Panc1 (cell line): ENCODE results near the gene TDO2. TPM values are rescaled to one million over a fixed set of nuclear protein-coding genes. Genes with fewer than 3 reads are reported as not detected.

Experiments used
- ATAC-seq: fragments of 200-7000 bp; cut with Tn5 transposase; 2 replicates; pipeline ENCODE4 v1.9.1; 2020; ENCODE audit warnings: mild to moderate bottlenecking, moderate library complexity
- BruUV-seq: library from RNA; stranded (reverse); fragments of 400-500 nt; replicated peaks from 2 replicates; lab custom pipeline; 2021; lab: Mats Ljungman, UMichigan
- CTCF ChIA-PET: fragments of 300-600 bp; sonication (Branson Sonifier 250); formaldehyde crosslinking; loops from one replicate; lab custom pipeline; 2022; ENCODE audit warnings: antibody characterized with exemption; lab: Charles Lee
- POLR2A ChIA-PET: fragments of 300-600 bp; sonication (Branson Sonifier 250); formaldehyde crosslinking; loops from one replicate; lab custom pipeline; 2022; ENCODE audit warnings: antibody characterized with exemption; lab: Charles Lee
- DNase-seq: peaks from one replicate; pipeline ENCODE4 v3.0.0-alpha.2; 2010; ENCODE audit warnings: low read depth, low spot score
- H3K27ac ChIP-seq: 2 replicates; pipeline ENCODE4 v1.5.1; 2011; ENCODE audit warnings: mild to moderate bottlenecking, low read length, inconsistent platforms
- H3K27me3 ChIP-seq: fragments of 200-500 bp; sonication (Bioruptor generic); 2 replicates; pipeline ENCODE4 v1.6.0; 2014; ENCODE audit warnings: low read length, inconsistent platforms; ENCODE audit not compliant: control insufficient read depth, insufficient read depth
- H3K36me3 ChIP-seq: fragments of 200-500 bp; sonication (Bioruptor generic); 2 replicates; pipeline ENCODE4 v1.5.1; 2014; ENCODE audit warnings: inconsistent platforms, mild to moderate bottlenecking, low read length, moderate library complexity; ENCODE audit not compliant: control insufficient read depth, insufficient read depth
- H3K4me1 ChIP-seq: 2 replicates; pipeline ENCODE4 v1.5.1; 2011; ENCODE audit warnings: inconsistent platforms, mild to moderate bottlenecking, low read length, moderate library complexity; ENCODE audit not compliant: control insufficient read depth, insufficient read depth
- H3K4me3 ChIP-seq, 2 experiments: 2 replicates each; pipeline ENCODE4 v1.5.1; 2011 to 2012; ENCODE audit warnings: low read depth in 2 of 2, low read length in 2 of 2, mild to moderate bottlenecking in 2 of 2, inconsistent platforms in 1 of 2, moderate library complexity in 1 of 2
- H3K9me3 ChIP-seq: fragments of 200-500 bp; sonication (Bioruptor generic); 2 replicates; pipeline ENCODE4 v1.5.1; 2014; ENCODE audit warnings: low read depth, mild to moderate bottlenecking, inconsistent platforms, low read length, moderate library complexity; ENCODE audit not compliant: control insufficient read depth, insufficient read depth
- POLR2AphosphoS5 ChIP-seq: IDR thresholded peaks from 2 replicates; pipeline ENCODE4 v1.6.1; 2012; ENCODE audit warnings: mild to moderate bottlenecking, low read depth, low read length, moderate library complexity
- REST ChIP-seq, 2 experiments: IDR thresholded peaks; 2 replicates each; pipeline ENCODE4 v1.6.1; 2011 to 2012; ENCODE audit warnings: low read depth in 2 of 2, control low read depth in 1 of 2, low read length in 1 of 2, mild to moderate bottlenecking in 1 of 2, moderate library complexity in 1 of 2; ENCODE audit not compliant: insufficient read depth in 1 of 2
- SIN3A ChIP-seq: IDR thresholded peaks from 2 replicates; pipeline ENCODE4 v1.6.1; 2012; ENCODE audit warnings: low read depth, mild to moderate bottlenecking, low read length, moderate library complexity, borderline replicate concordance; ENCODE audit not compliant: insufficient read depth
- in situ Hi-C: cut with HindIII; loops from 2 replicates; pipeline ENCODE4 v1.10.0; 2016; ENCODE audit warnings: low sequenced_read_pairs, low pct_unique_long_range_greater_than_20kb
- intact Hi-C: fragments of 100-400 bp; cut with micrococcal nuclease; formaldehyde crosslinking; loops from one replicate; pipeline ENCODE4 v1.10.0; 2022; ENCODE audit not compliant: unreplicated experiment
- total RNA-seq: library from RNA; stranded (reverse); gene quantifications from one replicate; pipeline ENCODE4 v1.2.1, GENCODE V29; 2021; ENCODE audit not compliant: unreplicated experiment
- TF ChIP-seq, protein P1 (sequence below): fragments of 450-650 bp; IDR thresholded peaks from 2 replicates; pipeline ENCODE4 v1.5.1; 2017; ENCODE audit warnings: mild to moderate bottlenecking

The TDO2 gene
- total RNA-seq, 1 experiment from 2014 or later: 0.13 TPM

DNA sequence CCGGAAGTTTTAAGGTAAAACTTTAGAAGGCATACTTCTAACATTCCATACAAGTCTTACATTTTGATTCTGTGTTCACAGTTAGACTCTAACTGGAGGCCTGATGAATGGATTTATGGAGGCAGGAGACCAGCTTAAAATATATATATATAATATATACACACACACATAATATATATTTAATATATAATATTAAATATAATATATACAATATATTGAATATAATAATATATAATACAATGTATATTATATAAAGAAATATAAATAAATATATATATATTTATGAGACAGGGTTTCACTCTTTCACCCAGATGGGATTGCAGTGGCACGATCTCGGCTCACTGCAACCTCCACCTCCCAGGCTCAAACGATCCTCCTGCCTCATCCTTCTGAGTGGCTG is 58.1 kb downstream of the TDO2 start:
- Histone ChIP-seq H3K9me3 (no peaks in the 10 kb centered on the region), H3K27me3 (no peaks in the 10 kb centered on the region), H3K4me3 (no peak overlapping the region), H3K4me1 (no peaks in the 10 kb centered on the region), H3K27ac (no peak overlapping the region), H3K36me3 (no peaks in the 10 kb centered on the region)
- intact Hi-C loops (no loop called here), in situ Hi-C loops (no loop called here)
- ChIA-PET POLR2A (no interaction called here), CTCF (no interaction called here)
- TF ChIP-seq REST (IDR thresholded peaks at IDR 0.05; ENCODE audit: insufficient read depth in 1 of 2, low read depth in 2 of 2, low read length in 1 of 2): no peak
- TF ChIP-seq SIN3A: no peak
- TF ChIP-seq, protein P1, sequence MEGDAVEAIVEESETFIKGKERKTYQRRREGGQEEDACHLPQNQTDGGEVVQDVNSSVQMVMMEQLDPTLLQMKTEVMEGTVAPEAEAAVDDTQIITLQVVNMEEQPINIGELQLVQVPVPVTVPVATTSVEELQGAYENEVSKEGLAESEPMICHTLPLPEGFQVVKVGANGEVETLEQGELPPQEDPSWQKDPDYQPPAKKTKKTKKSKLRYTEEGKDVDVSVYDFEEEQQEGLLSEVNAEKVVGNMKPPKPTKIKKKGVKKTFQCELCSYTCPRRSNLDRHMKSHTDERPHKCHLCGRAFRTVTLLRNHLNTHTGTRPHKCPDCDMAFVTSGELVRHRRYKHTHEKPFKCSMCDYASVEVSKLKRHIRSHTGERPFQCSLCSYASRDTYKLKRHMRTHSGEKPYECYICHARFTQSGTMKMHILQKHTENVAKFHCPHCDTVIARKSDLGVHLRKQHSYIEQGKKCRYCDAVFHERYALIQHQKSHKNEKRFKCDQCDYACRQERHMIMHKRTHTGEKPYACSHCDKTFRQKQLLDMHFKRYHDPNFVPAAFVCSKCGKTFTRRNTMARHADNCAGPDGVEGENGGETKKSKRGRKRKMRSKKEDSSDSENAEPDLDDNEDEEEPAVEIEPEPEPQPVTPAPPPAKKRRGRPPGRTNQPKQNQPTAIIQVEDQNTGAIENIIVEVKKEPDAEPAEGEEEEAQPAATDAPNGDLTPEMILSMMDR: no peak
- no peak for DNase-seq
- no peak for ATAC-seq
- BruUV-seq: no TSS peak

DNA sequence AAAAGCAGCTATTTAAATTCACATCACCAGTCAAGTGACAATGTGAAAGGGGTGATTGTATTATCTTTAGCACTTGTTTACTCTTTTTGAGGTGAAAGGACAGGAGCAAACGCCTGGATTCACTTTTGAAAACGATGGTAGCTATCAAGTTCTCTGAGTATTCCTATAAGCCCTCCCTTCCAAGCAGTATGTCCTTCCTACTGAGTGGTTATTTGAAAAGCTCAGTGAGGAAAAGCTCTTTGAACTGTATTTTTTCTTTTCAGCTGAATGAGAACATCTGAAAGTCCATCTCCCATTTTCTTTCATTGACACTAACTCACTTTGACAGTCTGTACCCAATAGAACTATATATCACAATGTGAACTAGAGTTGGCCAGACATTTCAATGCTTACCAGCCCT is 59.3 kb downstream of the TDO2 start:
- DNase-seq (no peak), ATAC-seq (no peak)
- no peaks in the 10 kb centered on the region for H3K36me3 ChIP-seq
- no peak overlapping the region for H3K27ac ChIP-seq
- no TSS peak for BruUV-seq
- H3K4me3 ChIP-seq: no peak overlapping the region
- CTCF ChIA-PET: no interaction called here
- in situ Hi-C loops: no loop called here
- POLR2A ChIA-PET: no interaction called here
- no peaks in the 10 kb centered on the region for H3K4me1 ChIP-seq
- TF ChIP-seq, protein P1: no peak
- TF ChIP-seq POLR2AphosphoS5 (no peak), SIN3A (no peak)
- no peaks in the 10 kb centered on the region for H3K27me3 ChIP-seq
- intact Hi-C loops: no loop called here
- H3K9me3 ChIP-seq: no peaks in the 10 kb centered on the region
